Measurements from ENCODE around the gene TMEFF1.

DNA sequence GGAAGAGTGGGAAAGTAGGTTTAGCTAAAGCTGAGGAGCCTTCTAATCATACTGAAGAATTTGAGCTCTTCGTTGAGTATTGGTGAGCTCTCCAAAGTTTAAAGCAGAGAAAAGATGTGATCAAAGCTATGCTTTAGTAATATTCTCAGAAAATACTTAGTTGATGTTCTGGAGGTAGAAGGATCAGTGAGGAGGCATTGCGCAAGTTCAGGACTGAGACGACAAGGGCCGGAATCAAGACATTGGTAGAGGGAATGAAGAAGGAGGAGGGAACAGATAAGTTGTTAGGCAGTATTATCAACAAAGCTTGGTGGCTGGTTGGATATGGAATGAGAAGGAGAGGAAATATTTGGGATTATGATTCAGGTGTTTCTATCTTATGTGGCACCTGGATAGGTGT, 112.0 kb downstream of the TMEFF1 start:
- no peak for TF ChIP-seq POLR2A (IDR thresholded peaks at IDR 0.05; ENCODE audit: low read length)
- TF ChIP-seq GATA1 (IDR thresholded peaks at IDR 0.05; ENCODE audit: low read depth, low read length) = no peak
